Activated CD4-positive, alpha-beta T cell treated with anti-CD3 and anti-CD28 coated beads, Interleukin-2, amount 50 U/mL, for 1 hour (primary cell): ENCODE measurements around the gene SYNGR2.

Experiments
- DNase-seq: peaks from one replicate; pipeline ENCODE4 v3.0.0-alpha.2; 2020

Gene SYNGR2

DNA sequence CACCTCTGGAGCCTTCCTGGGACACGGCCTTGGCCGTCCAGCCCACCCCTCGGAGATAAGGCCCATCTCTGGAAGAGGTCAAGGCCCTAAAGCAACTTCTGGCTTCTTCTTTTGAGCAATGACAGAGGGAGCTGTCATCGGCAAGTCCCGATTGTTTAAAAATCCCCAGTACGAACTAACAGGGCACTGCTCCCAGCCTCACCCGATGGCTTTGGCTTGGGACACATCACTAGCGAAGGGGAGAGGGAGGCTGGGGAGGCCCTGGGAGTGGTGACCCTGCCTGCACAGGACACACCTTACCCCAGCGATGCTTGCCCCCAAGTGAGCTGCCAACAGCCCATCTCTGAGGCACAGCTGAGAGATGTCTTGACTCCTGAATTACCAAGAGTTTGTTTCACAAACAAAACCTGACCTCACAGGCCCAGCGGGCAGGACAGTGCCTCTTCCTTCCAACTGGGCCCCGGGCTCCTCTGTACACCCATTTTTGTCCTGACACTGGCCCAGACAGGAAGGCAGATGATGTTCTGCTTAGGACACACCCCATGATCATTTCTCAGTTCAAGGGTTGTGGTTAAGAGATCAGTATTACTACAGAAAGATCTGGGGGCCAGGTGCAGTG, 4.8 kb downstream of the SYNGR2 start:
- DNase-seq = no peak

DNA sequence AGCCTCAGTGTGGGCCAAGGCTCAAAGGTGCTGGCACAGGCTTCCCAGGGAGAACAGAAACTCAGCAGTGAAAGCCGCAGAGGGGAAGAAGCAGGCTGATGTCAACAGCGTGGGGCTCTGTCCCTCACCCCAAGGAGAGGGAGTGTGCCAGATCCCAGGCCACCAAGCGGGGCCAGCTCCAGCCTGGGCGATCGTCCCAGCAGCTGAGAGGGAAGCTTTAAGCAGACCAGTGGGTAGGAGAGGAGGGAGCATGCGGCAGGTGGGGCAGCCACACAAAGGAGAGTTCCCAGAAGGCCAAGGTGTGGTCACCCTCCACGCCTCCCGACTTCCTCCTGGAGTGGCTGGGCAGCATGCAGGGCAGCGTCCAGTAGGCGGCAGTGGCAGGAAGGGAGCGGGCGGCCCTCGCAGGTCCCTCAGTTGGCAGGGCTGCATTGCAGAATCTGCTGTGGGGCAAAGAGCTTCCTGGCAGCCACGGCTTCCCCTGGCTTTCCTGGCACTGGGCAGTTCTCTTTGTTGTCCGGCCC, 6.0 kb downstream of the SYNGR2 start:
- DNase-seq = no peak

DNA sequence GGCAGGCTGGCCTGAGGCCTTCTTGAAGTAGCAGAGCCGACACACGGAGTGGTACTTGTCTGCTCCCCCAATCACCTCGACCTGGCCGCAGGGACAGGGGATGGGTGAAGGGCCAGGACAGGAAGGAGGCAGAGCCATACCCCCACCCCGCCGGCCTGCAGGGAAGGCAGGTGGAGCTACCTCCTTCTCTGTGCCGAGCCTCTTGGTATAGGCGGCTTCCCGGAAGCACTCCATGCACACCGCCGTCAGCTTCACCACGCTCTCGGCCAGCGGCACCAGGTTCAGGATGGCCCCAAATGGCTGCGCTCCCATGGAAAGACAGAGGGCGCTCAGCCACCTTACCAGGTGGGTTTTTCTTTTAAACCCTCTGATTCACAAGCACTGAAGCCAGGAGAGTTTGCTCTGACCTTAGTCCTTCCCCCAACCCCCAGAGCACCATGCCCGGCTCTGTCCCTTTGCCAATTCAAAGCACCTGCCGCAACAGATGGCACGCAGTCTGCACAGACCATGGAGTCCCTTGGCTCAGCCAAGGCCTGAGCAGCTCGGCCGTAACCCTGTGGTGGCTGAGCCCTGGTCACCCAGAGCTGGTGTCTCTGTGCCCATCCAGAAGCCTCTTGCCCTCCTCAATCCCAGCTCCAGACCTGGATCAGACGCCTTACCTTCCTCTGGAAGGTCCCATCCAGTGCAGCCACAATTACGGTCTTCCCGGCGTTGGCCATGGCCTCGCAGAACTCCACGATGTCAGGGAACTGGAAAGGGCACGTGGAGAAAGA, 6.7 kb downstream of the SYNGR2 start:
- DNase-seq = no peak

DNA sequence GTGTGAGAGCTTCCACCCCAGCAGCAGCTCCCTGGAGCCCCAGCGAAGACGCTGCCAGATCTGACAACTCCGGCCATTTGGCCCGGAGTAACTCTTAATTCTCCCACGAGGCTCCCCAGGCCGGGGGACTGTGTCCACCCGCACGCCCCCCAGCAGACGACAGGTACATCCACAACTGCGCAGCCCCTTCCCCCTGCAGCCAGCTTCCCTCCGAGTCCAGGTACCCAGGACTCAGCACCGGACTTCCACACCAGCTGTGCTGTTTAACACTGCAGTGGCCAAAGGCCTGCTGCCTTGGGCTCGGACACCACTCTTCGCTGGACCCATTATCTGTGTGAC, 7.2 kb downstream of the SYNGR2 start:
- no peak for DNase-seq

DNA sequence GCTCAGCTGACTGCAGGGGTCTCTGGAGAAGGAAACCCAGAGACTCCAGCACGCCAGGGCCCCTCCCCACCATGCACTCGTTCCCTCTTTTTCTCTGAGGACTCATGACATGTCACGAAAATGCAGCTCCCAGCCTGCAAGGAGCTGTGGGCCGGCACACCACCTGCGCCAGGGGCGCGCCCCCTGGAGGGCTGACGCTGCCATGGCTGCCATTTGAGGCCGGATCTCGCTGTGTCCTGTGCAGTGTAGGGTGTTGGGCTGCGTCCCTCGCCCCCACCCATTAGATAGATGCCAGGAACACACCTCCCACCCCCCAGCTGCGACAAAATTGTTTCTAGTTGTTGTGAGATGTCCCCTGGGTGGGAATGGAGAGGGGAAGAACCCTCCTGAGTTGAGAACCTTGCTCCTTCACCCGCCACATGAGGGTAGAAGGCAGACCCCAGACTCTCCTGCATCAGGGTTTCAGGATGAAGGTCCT, 8.2 kb downstream of the SYNGR2 start:
- peak; percentile 77 for DNase-seq

DNA sequence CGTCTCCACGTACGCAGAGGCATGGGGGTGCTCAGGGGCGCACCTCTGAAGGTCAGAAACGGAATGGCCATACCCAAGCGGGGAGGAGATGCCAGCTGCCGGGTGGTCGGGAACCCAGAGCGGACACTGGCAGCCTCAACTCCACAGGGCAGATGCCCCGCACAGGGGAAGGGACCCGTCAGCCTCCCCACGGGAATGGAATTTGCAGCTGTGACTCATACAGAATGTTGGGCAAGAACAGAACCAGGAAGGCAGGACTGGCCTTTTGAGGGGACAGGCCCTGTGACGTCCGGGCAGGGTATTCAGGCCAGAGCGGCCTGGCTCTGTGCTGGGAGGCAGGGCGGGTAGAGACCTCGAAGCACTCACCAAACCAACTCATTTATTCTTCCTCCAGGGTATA, 11.0 kb downstream of the SYNGR2 start:
- no peak for DNase-seq

DNA sequence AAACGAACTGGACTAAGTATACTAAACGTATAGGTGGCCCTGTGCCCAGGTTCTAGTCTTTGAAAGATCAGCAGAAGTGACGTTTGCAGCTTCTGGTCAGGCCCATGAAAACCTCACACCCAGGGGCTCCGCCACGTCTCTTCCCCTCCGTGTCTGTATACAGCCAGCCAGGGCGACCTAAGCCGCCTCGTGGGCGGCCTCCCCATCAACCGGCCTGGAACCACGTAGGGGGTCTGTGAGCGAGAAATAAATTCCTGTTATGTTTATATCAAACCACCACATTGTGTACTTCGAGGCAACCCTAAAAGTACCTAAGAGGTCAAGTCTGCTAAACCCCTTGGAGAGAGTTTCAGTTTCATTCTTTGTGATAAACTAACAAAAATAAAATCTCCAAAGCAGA, 11.7 kb downstream of the SYNGR2 start:
- DNase-seq = no peak

DNA sequence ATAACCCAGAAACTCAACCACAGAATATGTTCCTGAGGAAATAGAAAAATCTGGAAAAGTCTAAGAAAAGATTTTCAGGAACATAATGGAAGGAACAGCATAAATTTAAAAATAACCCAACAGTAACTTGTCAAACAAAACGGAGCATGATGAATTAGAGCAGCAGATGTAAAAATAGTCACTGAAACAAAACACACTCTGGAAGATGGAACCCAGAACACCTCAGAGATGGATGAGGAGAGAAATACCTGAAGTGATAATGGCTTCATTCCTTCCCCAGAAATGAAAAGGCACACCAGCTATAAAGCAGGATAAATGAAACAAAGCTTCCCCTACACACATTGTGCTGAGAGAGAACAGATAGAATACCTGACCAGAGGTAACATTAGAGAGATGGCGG, 12.1 kb downstream of the SYNGR2 start:
- DNase-seq = no peak

DNA sequence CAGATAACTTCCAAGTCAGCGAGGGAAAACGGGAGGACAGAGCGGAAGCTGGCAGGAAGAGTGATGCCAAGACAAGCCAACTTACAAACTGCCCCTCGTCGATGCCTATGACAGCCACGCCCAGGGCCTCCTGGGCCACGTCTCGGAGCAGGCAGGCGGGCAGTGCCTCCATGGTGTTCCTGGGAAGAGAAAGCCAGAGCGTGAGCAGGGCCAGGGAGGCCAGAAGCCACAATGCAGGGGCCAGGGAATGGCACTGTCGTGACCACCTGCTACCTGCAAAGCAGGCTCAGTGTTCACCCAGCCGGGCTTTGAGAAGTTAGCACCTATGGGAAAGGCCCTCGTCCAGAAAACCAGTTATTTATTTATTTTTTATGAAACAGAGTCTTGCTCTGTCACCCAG, 14.1 kb downstream of the SYNGR2 start:
- no peak for DNase-seq

DNA sequence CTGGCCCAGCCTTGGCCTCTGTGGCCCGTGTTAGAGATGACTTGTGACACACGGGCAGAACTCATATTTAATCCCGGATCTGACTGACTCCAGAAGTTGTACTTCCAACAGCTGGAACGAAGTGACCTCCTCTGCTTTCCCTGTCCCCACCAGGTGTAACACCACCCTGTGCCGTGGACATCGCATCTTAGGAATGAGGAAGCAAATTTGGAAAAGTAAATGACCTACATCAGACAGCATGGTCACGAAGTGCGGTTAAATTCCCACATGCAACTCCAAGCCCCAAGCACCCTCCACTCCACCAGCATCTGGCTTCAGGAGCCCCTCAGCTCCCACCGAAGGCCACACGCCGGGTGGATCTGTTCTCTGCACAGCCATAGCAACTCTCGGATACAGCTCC, 15.5 kb downstream of the SYNGR2 start:
- DNase-seq = no peak

DNA sequence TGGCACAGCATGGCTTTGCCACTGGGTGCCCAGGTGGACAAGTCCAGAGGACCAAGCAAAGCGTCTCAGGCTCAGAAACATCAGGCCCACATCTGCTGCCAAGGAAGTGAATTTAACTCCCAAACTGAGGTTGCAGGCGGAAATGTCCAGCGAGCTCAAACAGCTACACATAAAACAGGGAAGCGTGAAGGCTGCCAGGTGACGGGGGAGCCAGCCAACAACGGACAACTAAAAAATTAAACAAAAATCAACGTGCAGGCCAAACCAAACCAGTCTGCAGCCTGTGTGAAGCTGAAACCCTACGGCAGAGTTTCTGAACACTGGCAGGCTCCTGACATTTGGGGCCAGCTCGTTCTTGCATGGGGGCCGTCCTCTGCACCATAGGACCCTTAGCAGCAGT, 16.0 kb downstream of the SYNGR2 start:
- DNase-seq = no peak

DNA sequence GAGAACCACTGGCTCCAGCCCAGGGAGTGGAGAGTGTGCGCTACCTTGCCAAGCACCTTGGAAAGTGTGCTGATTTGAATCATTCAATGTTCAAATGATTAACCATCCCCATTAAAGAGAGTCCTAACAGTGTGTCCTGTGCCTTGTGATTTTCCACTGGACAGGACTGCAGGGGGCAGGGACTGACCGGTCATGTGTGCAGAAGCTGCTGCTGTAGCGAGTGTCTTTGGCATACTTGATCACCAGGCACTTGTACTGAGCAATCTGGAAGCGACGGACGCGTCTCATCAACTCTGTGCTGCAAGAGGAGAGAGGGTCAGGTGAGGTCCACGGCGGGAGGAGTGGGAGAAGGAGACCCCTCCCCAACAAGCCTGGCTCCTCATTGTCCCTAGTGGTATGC, 16.5 kb downstream of the SYNGR2 start:
- DNase-seq = no peak

DNA sequence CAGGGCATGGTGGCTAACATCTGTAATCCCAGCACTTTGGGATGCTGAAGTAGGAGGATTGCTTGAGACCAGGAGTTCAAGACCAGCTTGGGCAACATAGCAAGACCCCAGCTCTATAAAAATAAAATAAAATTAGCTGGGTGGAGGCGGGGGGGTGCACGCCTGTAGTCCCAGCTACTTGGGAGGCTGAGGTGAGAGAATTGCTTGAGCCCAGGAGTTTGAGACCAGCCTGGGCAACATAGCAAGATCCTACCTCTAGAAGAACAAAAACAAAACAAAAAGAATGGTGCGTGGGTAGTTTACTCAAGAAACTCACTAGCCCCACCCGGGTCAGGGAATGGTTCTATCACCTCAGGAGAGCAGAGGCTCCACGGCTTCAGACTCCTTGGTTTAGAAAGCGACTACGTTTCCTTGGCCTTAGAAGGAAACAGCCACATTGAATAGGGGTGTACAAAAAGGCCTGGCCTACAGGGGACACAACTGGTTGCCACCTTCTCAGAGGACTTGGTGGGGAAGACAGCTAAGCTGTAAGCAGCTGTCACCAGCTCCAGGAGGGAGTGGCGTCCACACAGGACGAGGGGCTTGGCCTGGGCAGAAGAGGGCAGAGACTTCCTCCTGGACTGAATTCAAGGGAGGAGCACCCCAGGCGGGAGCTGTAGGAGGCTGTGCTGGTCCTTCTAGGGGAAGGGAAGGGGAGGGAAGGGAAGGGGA, 17.8 kb downstream of the SYNGR2 start:
- DNase-seq = no peak

DNA sequence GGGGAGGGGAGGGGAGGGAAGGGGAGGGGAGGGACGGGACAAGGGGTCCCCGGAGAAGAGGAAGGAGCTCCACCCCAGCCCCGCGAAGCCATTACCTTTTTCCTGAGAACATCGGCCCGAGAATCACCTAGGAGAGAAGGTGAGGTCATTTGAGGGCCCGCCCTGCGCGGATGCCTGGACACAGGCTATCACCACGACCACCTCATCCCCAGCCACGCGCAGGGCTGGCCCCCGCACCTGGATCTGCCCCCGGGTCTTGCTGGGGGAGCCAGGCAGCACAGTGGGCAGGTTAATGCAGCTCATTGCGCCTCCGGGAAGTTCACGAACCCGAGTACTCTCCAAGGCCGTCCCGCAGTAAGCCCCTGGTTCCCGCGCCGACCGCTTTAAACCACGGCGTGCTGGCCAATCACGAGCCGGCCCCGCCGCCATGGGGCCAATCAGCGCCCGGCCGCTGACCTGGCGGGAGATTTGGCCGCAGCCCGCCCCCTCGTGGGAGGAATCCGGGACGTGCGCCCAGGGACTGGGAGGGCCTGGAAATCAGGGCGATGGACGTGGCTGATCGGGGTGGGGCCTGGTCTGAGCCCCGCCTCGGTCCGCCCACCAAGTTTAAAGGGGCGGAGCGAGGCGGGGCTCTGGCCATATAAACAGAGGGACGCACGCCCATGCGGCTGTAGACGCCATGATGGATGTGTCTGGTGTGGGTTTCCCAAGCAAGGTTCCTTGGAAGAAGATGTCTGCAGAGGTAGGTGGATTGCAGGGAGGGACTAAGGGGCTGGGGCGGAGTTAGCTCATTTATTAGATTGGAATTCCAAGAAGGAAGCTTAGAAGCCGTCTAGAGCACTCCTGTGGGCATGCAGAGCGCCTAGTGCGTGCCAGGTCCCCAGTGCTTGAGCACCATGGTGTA, 18.6 kb downstream of the SYNGR2 start, which contains the start of the genes AFMID and TK1:
Gene AFMID (plus strand): TSS at position 671 of the 904 bp plus-strand sequence. CDS start 9 bp downstream, at position 680.
Gene TK1 (minus strand): TSS at position 361 of the 904 bp plus-strand sequence. CDS start 58 bp downstream, at position 303.
- peak; percentile 69 for DNase-seq

DNA sequence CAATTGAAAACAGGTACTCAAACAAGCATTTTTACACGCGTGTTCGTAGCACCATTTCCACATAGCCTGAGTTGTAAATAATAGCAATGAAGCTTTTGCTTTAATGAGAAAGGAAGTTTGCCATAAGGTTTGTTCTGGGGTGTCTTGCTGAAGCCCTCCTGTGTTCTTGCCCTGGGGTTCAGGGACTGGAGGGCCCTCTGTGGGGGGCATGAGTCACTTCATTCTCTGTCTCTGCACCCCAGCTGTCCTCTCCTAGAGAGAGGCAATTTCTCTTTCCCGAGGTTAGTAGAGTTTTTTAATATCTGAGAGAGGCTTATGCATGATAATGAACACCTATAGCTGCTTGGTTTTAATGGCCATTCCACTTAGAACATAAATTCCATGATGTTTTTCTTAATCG, 28.3 kb downstream of the SYNGR2 start:
- no peak for DNase-seq

DNA sequence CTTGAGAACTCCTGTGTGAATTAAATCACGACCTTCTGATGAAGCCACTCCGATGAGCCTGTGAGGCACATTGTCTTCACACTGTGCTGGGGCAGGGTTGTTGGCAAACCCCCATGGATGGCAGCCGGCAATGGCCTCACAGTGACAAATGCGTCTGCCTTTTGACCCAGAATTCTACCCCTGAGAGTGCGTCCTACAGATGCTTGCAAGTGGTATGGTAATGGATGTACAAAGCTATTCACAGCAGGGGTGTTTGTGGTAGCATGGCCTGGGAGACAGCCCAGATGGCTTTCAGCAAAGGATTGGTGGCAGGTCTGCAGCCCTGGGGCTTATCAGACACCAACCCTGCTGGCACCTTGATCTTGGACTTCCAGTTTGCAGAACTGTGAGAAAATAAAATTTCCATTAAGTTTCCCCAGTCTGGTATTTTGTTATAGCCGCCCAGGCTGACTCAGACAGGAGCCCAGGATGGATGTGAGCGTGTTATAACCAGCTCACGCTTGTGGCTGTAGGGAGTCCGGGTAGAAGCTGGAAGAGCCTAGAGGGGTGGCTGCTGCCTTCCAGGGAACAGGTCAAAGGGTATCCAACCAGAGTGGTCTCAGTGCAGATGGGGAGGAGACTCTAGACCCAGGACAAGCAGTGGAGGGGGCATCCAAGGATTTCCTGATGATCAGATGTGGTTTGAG, 28.9 kb downstream of the SYNGR2 start:
- DNase-seq = no peak

DNA sequence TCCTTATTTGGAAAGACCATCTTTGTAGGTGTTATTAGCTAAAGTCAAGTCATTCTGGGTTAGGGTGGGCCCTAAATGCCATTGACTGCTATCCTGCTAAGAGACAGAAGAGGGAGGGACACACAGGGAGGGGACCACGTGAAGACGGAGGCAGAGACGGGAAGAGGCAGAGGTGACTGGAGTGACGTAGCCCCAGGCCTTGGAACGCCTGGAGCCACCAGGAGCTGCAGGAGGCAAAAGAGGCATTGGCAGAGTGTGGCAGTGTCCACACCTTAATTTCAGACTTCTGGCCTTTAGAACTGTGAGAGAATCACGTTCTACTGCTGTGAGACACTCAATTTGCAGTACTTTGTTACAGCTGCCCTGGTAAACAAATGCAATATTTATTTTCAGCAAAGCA, 32.1 kb downstream of the SYNGR2 start:
- no peak for DNase-seq

DNA sequence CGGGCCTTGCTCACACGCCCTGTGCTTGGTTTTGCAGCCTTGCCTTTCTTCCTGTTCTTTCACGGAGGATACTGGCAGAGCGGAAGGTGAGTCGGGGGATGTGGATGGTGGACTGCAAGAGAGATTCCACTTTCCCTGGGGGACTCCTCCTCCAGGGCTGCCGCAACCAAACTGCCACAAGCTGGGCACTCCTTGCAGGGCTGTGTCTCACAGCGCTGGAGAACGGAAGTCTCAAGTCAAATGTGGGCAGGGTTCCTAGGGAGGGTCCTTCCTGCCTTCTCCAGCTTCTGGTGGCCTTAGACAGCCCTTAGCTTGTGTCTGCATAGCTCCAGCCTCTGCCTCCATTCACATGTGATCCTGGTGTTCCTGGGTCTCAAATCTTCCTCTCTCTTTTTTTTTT, 34.3 kb downstream of the SYNGR2 start:
- no peak for DNase-seq

DNA sequence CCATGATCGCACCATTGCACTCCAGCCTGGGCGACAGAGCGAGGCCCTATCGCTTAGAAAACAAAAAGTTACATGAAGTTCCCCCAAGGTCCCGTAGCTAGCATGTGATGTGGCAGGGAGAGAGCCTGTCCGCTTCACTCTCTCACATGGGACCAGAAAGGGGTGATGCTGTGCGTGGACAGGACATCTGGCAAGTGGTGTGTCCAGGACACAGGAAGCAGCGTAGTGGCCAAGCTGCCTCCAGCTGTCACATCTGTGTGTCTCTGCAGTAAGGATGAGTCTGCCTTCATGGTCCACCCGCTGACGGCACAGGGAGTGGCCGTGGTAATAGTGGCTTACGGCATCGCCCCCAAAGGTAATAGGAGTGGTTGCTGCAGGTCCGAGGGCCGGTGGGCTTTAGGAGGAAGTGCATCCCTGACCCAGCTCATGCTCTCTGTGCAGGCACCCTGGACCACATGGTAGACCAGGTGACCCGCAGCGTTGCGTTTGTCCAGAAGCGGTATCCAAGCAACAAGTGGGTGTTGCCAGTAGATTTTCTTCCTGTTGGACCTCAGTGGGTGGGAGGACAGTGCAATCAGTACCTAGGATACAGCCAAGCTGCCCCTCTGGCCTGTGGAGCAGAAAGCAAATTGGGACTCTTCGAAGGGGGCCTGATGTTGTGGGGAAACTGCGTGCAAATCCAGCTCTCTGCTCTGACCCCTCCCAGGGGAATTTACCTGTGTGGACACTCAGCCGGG, 36.2 kb downstream of the SYNGR2 start:
- DNase-seq = no peak

DNA sequence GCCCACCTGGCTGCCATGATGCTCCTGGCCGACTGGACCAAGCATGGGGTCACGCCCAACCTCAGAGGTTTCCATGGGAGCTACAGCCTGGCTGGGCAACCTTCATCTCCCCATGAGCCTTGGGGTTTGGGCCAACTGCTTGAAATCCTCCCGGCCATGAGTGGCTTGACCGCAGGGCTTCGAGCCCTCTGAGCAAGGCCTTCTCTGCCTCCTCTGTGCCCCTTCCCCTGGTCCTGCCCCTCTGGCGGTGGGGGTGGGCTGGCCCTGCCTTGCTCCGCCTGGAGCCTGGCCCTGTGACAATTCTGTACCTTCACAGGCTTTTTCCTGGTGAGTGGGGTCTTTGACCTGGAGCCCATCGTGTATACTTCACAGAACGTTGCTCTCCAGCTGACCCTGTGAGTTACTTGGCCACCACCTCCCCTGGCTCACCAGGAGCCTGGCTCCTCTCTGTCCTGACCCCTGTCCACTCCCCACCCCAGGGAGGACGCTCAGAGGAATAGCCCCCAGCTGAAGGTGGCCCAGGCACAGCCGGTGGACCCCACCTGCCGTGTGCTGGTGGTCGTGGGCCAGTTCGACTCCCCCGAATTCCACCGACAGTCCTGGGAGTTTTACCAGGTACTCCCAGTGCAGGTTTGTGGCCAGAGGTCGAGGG, 36.9 kb downstream of the SYNGR2 start:
- DNase-seq = no peak

DNA sequence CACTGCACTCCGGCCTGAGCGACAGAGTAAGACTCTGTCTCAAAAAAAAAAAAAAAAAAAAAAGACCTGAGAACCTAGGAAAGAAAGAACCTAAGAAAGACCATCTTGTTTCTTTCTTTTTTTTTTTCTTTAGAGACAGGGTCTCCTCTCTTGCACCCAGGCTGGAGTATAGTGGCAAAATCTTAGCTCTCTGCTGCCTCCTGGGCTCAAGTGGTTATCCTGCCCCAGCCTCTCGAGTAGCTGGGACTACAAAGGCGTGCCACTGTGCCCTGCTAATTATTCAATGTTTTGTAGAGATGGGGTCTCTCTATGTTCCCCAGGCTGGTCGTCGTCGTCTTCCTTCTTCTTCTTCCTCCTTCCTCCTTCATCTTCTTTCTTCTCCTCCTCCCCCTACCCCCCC, 37.9 kb downstream of the SYNGR2 start:
- no peak for DNase-seq
